ENCODE data around the gene PCBP3.
"Not testable (repeated sequence)": the region's sequence is repeated elsewhere in the genome, so short reads cannot be mapped to it uniquely, and the experiment has no call there.

GRCh38 chr21:45720204-45720603 is 76.7 kb downstream of the PCBP3 start:
- TF ChIP-seq POLR2A, CTCF (IDR thresholded peaks at IDR 0.05): not testable (repeated sequence)

Data from right lobe of liver (tissue), 4 donors.